Erythroblast (primary cell): ENCODE measurements around the gene CXCL1.

Source experiments
- GATA1 ChIP-seq: IDR thresholded peaks from 2 replicates; pipeline ENCODE4 v1.6.1; 2011; ENCODE audit warnings: low read depth, mild to moderate bottlenecking, control low read depth, low read length, moderate library complexity
- POLR2A ChIP-seq: IDR thresholded peaks from 2 replicates; pipeline ENCODE4 v1.6.1; 2011; ENCODE audit warnings: mild to moderate bottlenecking, low read length

DNA sequence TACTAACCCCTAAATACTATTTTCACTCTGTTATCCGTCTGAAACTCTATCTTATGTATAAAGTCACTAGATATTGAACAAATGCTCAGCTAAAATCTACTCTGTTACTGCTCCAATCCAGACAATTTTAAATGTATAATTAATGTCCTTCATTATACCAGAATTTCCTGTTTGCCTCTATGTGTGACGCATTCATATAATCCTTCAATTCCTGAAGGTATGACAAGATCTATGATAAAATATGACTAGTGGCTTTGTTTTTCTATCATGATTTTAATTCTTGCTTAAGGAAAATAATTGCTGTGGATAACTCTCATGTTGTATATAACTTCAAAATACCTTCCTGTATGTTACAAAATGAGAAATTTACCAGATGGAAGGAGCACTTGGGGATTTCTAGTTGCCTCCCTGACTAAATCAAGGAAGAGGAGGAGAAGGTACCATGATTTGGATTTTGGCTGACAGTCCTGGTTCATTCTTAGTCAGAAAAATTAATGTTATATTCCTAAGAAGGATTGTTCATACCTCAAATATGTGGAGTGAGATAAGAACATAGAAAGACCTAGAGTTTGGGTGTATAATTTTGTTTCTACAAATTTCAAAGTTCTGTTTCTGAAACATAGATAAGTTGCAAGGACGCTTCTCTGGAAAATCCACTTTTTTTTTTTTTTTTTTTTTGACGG lies 27.8 kb upstream of the CXCL1 start:
- no peak for TF ChIP-seq POLR2A
- TF ChIP-seq GATA1: no peak
